ENCODE measurements around the gene DHCR7.

Gene DHCR7

GRCh38 chr11:71462726-71463125 is 14.5 kb upstream of the DHCR7 start:
- Histone ChIP-seq H2BK120ac (ENCODE audit: insufficient read depth, low read length, poor library complexity) (no peak overlapping the region), H2BK12ac (ENCODE audit: low read length) (no peak overlapping the region), H3K4me2 (ENCODE audit: low read length) (no peak overlapping the region), H4K91ac (ENCODE audit: low read depth, low read length) (no peak overlapping the region), H3K9me3 (ENCODE audit: insufficient read depth, low read depth, low read length) (peaks cover 5% of the 10 kb centered on the region), H3K36me3 (ENCODE audit: control insufficient read depth in 1 of 2, insufficient read depth in 2 of 2, low read length in 2 of 2) (peaks cover 42 to 43% of the 10 kb centered on the region in 2 experiments), H3K79me1 (ENCODE audit: low read length) (no peaks in the 10 kb centered on the region), H4K12ac (ENCODE audit: low read depth, low read length) (no peak overlapping the region), H3K4me3 (ENCODE audit: low read depth, low read length) (no peak overlapping the region), H3K4me1 (ENCODE audit: control insufficient read depth in 1 of 2, insufficient read depth in 2 of 2, low read length in 2 of 2) (peaks cover 0 to 3% of the 10 kb centered on the region in 2 experiments), H3K27me3 (ENCODE audit: insufficient read depth, low read length) (no peaks in the 10 kb centered on the region), H4K8ac (ENCODE audit: low read depth, low read length) (no peak overlapping the region), H3K9ac (ENCODE audit: low read length) (no peak overlapping the region), H3K4ac (ENCODE audit: low read depth, low read length) (no peak overlapping the region), H2BK5ac (ENCODE audit: low read depth, low read length, poor library complexity) (no peak overlapping the region), H3K27ac (ENCODE audit: low read depth, low read length) (no peak overlapping the region), H2AK5ac (ENCODE audit: low read length) (no peak overlapping the region), H3K79me2 (ENCODE audit: control insufficient read depth, insufficient read depth, low read length, poor library complexity) (no peaks in the 10 kb centered on the region), H3K23ac (ENCODE audit: low read length) (no peak overlapping the region), H2AFZ (ENCODE audit: insufficient read depth, low read length, poor library complexity) (no peak overlapping the region), H3K14ac (ENCODE audit: low read length) (no peak overlapping the region), H3K18ac (ENCODE audit: low read length) (no peak overlapping the region)
- DNase-seq = no peak
- WGBS (ENCODE audit: extremely low coverage, insufficient coverage, insufficient read length) = no CpG with 5 or more reads among the region's 11 CpGs

GRCh38 chr11:71461696-71462095 is 13.5 kb upstream of the DHCR7 start:
- no peak overlapping the region for H3K4me2 ChIP-seq (ENCODE audit: low read length)
- H3K79me1 ChIP-seq (ENCODE audit: low read length) = no peaks in the 10 kb centered on the region
- H2AK5ac ChIP-seq (ENCODE audit: low read length) = no peak overlapping the region
- H3K14ac ChIP-seq (ENCODE audit: low read length) = no peak overlapping the region
- peaks cover 0 to 3% of the 10 kb centered on the region in 2 experiments for H3K4me1 ChIP-seq (ENCODE audit: control insufficient read depth in 1 of 2, insufficient read depth in 2 of 2, low read length in 2 of 2)
- H3K27ac ChIP-seq (ENCODE audit: low read depth, low read length) = no peak overlapping the region
- no peak for DNase-seq
- no peak overlapping the region for H2BK120ac ChIP-seq (ENCODE audit: insufficient read depth, low read length, poor library complexity)
- H2AFZ ChIP-seq (ENCODE audit: insufficient read depth, low read length, poor library complexity) = no peak overlapping the region
- WGBS (ENCODE audit: extremely low coverage, insufficient coverage, insufficient read length) = no CpG with 5 or more reads among the region's 9 CpGs
- no peaks in the 10 kb centered on the region for H3K27me3 ChIP-seq (ENCODE audit: insufficient read depth, low read length)
- H4K8ac ChIP-seq (ENCODE audit: low read depth, low read length) = no peak overlapping the region
- no peak overlapping the region for H3K23ac ChIP-seq (ENCODE audit: low read length)
- no peak overlapping the region for H2BK5ac ChIP-seq (ENCODE audit: low read depth, low read length, poor library complexity)
- H3K9me3 ChIP-seq (ENCODE audit: insufficient read depth, low read depth, low read length) = peaks cover 5% of the 10 kb centered on the region
- no peak overlapping the region for H3K9ac ChIP-seq (ENCODE audit: low read length)
- no peaks in the 10 kb centered on the region for H3K79me2 ChIP-seq (ENCODE audit: control insufficient read depth, insufficient read depth, low read length, poor library complexity)
- H2BK12ac ChIP-seq (ENCODE audit: low read length) = no peak overlapping the region
- H3K4ac ChIP-seq (ENCODE audit: low read depth, low read length) = no peak overlapping the region
- no peak overlapping the region for H4K12ac ChIP-seq (ENCODE audit: low read depth, low read length)
- no peak overlapping the region for H3K18ac ChIP-seq (ENCODE audit: low read length)
- peaks cover 42 to 46% of the 10 kb centered on the region in 2 experiments for H3K36me3 ChIP-seq (ENCODE audit: control insufficient read depth in 1 of 2, insufficient read depth in 2 of 2, low read length in 2 of 2)
- no peak overlapping the region for H4K91ac ChIP-seq (ENCODE audit: low read depth, low read length)
- no peak overlapping the region for H3K4me3 ChIP-seq (ENCODE audit: low read depth, low read length)

- no peaks in the 10 kb centered on the region for H3K27me3 ChIP-seq (ENCODE audit: insufficient read depth, low read length)
- peaks cover 5% of the 10 kb centered on the region for H3K9me3 ChIP-seq (ENCODE audit: insufficient read depth, low read depth, low read length)
- H3K79me1 ChIP-seq (ENCODE audit: low read length) = no peaks in the 10 kb centered on the region
- no peak overlapping the region for H2BK12ac ChIP-seq (ENCODE audit: low read length)
- H2BK5ac ChIP-seq (ENCODE audit: low read depth, low read length, poor library complexity) = no peak overlapping the region
- no peak overlapping the region for H3K27ac ChIP-seq (ENCODE audit: low read depth, low read length)
- no peak overlapping the region for H3K9ac ChIP-seq (ENCODE audit: low read length)
- no CpG with 5 or more reads among the region's 11 CpGs for WGBS (ENCODE audit: extremely low coverage, insufficient coverage, insufficient read length)
- no peak overlapping the region for H4K91ac ChIP-seq (ENCODE audit: low read depth, low read length)
- no peak overlapping the region for H2AFZ ChIP-seq (ENCODE audit: insufficient read depth, low read length, poor library complexity)
- no peak overlapping the region for H3K14ac ChIP-seq (ENCODE audit: low read length)
- no peak for DNase-seq
- H3K4me1 ChIP-seq (ENCODE audit: control insufficient read depth in 1 of 2, insufficient read depth in 2 of 2, low read length in 2 of 2) = peaks cover 0 to 3% of the 10 kb centered on the region in 2 experiments
- no peak overlapping the region for H3K4me2 ChIP-seq (ENCODE audit: low read length)
- no peak overlapping the region for H3K4ac ChIP-seq (ENCODE audit: low read depth, low read length)
- no peak overlapping the region for H4K8ac ChIP-seq (ENCODE audit: low read depth, low read length)
- peak overlapping the region; percentile 18 for H3K4me3 ChIP-seq (ENCODE audit: low read depth, low read length)
- H3K79me2 ChIP-seq (ENCODE audit: control insufficient read depth, insufficient read depth, low read length, poor library complexity) = no peaks in the 10 kb centered on the region
- no peak overlapping the region for H3K18ac ChIP-seq (ENCODE audit: low read length)
- H4K12ac ChIP-seq (ENCODE audit: low read depth, low read length) = no peak overlapping the region
- H3K23ac ChIP-seq (ENCODE audit: low read length) = no peak overlapping the region
- H2AK5ac ChIP-seq (ENCODE audit: low read length) = no peak overlapping the region
- no peak overlapping the region for H2BK120ac ChIP-seq (ENCODE audit: insufficient read depth, low read length, poor library complexity)
- peaks cover 46 to 49% of the 10 kb centered on the region in 2 experiments for H3K36me3 ChIP-seq (ENCODE audit: control insufficient read depth in 1 of 2, insufficient read depth in 2 of 2, low read length in 2 of 2)
These were observed 11.7 kb upstream of the DHCR7 start for GRCh38 chr11:71459767-71460320.

GRCh38 chr11:71459076-71459766 is 11.0 kb upstream of the DHCR7 start:
- no peak overlapping the region for H3K23ac ChIP-seq (ENCODE audit: low read length)
- H3K4me2 ChIP-seq (ENCODE audit: low read length) = no peak overlapping the region
- no peaks in the 10 kb centered on the region for H3K79me1 ChIP-seq (ENCODE audit: low read length)
- H3K4ac ChIP-seq (ENCODE audit: low read depth, low read length) = no peak overlapping the region
- H2BK5ac ChIP-seq (ENCODE audit: low read depth, low read length, poor library complexity) = no peak overlapping the region
- H4K91ac ChIP-seq (ENCODE audit: low read depth, low read length) = no peak overlapping the region
- H3K9me3 ChIP-seq (ENCODE audit: insufficient read depth, low read depth, low read length) = peaks cover 5% of the 10 kb centered on the region
- no peak overlapping the region for H3K4me3 ChIP-seq (ENCODE audit: low read depth, low read length)
- peaks cover 0 to 3% of the 10 kb centered on the region in 2 experiments for H3K4me1 ChIP-seq (ENCODE audit: control insufficient read depth in 1 of 2, insufficient read depth in 2 of 2, low read length in 2 of 2)
- peak; percentile 34 to 65 for DNase-seq
- no peak overlapping the region for H3K9ac ChIP-seq (ENCODE audit: low read length)
- no peak overlapping the region for H4K8ac ChIP-seq (ENCODE audit: low read depth, low read length)
- no peak overlapping the region for H2BK12ac ChIP-seq (ENCODE audit: low read length)
- no peak overlapping the region for H3K18ac ChIP-seq (ENCODE audit: low read length)
- H3K14ac ChIP-seq (ENCODE audit: low read length) = no peak overlapping the region
- H4K12ac ChIP-seq (ENCODE audit: low read depth, low read length) = no peak overlapping the region
- no peaks in the 10 kb centered on the region for H3K79me2 ChIP-seq (ENCODE audit: control insufficient read depth, insufficient read depth, low read length, poor library complexity)
- H3K36me3 ChIP-seq (ENCODE audit: control insufficient read depth in 1 of 2, insufficient read depth in 2 of 2, low read length in 2 of 2) = peaks cover 46 to 49% of the 10 kb centered on the region in 2 experiments
- H3K27me3 ChIP-seq (ENCODE audit: insufficient read depth, low read length) = no peaks in the 10 kb centered on the region
- no CpG with 5 or more reads among the region's 23 CpGs for WGBS (ENCODE audit: extremely low coverage, insufficient coverage, insufficient read length)
- no peak overlapping the region for H2AFZ ChIP-seq (ENCODE audit: insufficient read depth, low read length, poor library complexity)
- H2AK5ac ChIP-seq (ENCODE audit: low read length) = no peak overlapping the region
- H3K27ac ChIP-seq (ENCODE audit: low read depth, low read length) = no peak overlapping the region
- H2BK120ac ChIP-seq (ENCODE audit: insufficient read depth, low read length, poor library complexity) = no peak overlapping the region
